B cell (primary cell): ENCODE measurements around the gene C1QTNF7. TPM values are rescaled to one million over a fixed set of nuclear protein-coding genes. Genes with fewer than 3 reads are reported as not detected.

Experiments used
- ATAC-seq: fragments of 200-7000 bp; cut with Tn5 transposase; one replicate; pipeline ENCODE4 v1.10.0; 2021; ENCODE audit warnings: low read depth, mild to moderate bottlenecking, moderate number of reproducible peaks, moderate library complexity
- CTCF ChIA-PET: fragments of 350-600 bp; sonication (Branson Sonifier 250); formaldehyde crosslinking; loops from one replicate; lab custom pipeline; 2021; ENCODE audit warnings: antibody characterized with exemption, inconsistent platforms; lab: Charles Lee
- POLR2A ChIA-PET: fragments of 350-600 bp; sonication (Branson Sonifier 250); formaldehyde crosslinking; loops from one replicate; lab custom pipeline; 2021; ENCODE audit warnings: antibody characterized with exemption; lab: Charles Lee
- DNase-seq: peaks from one replicate; pipeline ENCODE4 v3.0.0; 2013
- H2AFZ ChIP-seq: 2 replicates; pipeline ENCODE4 v1.6.1; 2012; ENCODE audit warnings: mild to moderate bottlenecking, low read depth, low read length; ENCODE audit not compliant: insufficient read depth, poor library complexity, severe bottlenecking
- H3K27ac ChIP-seq, 2 donors: 1 replicate in 1 of 2; 2 replicates in 1 of 2; pipeline ENCODE4 v1.5.1; 2012 to 2013; ENCODE audit warnings: low read length in 2 of 2, mild to moderate bottlenecking in 2 of 2, moderate library complexity in 1 of 2
- H3K27me3 ChIP-seq, 4 experiments: fragments of 200-600 bp in 1 of 4; sonication (generic) in 1 of 4; replicated peaks in 1 of 4; 1 replicate in 2 of 4; 2 replicates in 2 of 4; pipeline versions ENCODE4 v1.6.1 to v1.7.0; 2013 to 2016; ENCODE audit warnings: low read length in 3 of 4, mild to moderate bottlenecking in 2 of 4, mixed read lengths in 1 of 4, moderate library complexity in 1 of 4; ENCODE audit not compliant: insufficient read depth in 4 of 4, control insufficient read depth in 3 of 4; ENCODE audit errors: control extremely low read depth in 1 of 4
- H3K36me3 ChIP-seq, 2 experiments: replicated peaks in 1 of 2; 1 replicate in 1 of 2; 2 replicates in 1 of 2; pipeline versions ENCODE4 v1.6.1 to v1.7.1; 2013; ENCODE audit warnings: low read length in 1 of 2; ENCODE audit not compliant: insufficient read depth in 2 of 2, control insufficient read depth in 1 of 2; ENCODE audit errors: control extremely low read depth in 1 of 2, extremely low read depth in 1 of 2
- H3K4me1 ChIP-seq, 2 donors: fragments of 200-600 bp in 1 of 2; sonication (generic) in 1 of 2; 1 replicate in 1 of 2; 2 replicates in 1 of 2; pipeline versions ENCODE4 v1.5.1 to v1.6.1; 2013 to 2017; ENCODE audit warnings: low read length in 2 of 2; ENCODE audit not compliant: control insufficient read depth in 2 of 2, insufficient read depth in 2 of 2
- H3K4me2 ChIP-seq: replicated peaks from 2 replicates; pipeline ENCODE3; 2012; ENCODE audit warnings: mild to moderate bottlenecking, low read depth, low read length; ENCODE audit not compliant: poor library complexity, severe bottlenecking
- H3K4me3 ChIP-seq, 5 experiments: fragments of 200-600 bp in 1 of 5; sonication (generic) in 1 of 5; 1 replicate in 3 of 5; 2 replicates in 2 of 5; pipeline versions ENCODE4 v1.5.1 to v1.7.0; 2011 to 2016; ENCODE audit warnings: low read length in 4 of 5, mild to moderate bottlenecking in 4 of 5, low read depth in 2 of 5, control low read depth in 1 of 5, moderate library complexity in 1 of 5; ENCODE audit not compliant: insufficient read depth in 1 of 5; ENCODE audit errors: control extremely low read depth in 1 of 5, extremely low read depth in 1 of 5
- H3K79me2 ChIP-seq: fragments of 200-600 bp; sonication (generic); one replicate; pipeline ENCODE4 v1.6.0; 2016; ENCODE audit warnings: low read length; ENCODE audit not compliant: control insufficient read depth, insufficient read depth
- H3K9ac ChIP-seq: fragments of 200-600 bp; sonication (generic); 2 replicates; pipeline ENCODE4 v1.6.1; 2017; ENCODE audit warnings: mild to moderate bottlenecking, low read length, moderate library complexity
- H3K9me3 ChIP-seq, 3 donors: one replicate each; pipeline versions ENCODE4 v1.6.1 to v1.7.1; 2013; ENCODE audit warnings: low read length in 2 of 3; ENCODE audit not compliant: control insufficient read depth in 2 of 3, insufficient read depth in 1 of 3; ENCODE audit errors: control extremely low read depth in 1 of 3
- H4K20me1 ChIP-seq: 2 replicates; pipeline ENCODE4 v1.6.0; 2012; ENCODE audit warnings: mild to moderate bottlenecking, low read length; ENCODE audit not compliant: insufficient read depth, control insufficient read depth, poor library complexity, severe bottlenecking
- H3K27ac Mint-ChIP-seq: one replicate; pipeline ENCODE4 v1.8.0; 2021; ENCODE audit warnings: mixed read lengths
- H3K27me3 Mint-ChIP-seq: one replicate; pipeline ENCODE4 v1.8.0; 2021; ENCODE audit warnings: mixed read lengths
- H3K4me1 Mint-ChIP-seq: one replicate; pipeline ENCODE4 v1.8.0; 2021; ENCODE audit warnings: mixed read lengths
- H3K4me3 Mint-ChIP-seq: one replicate; pipeline ENCODE4 v1.8.0; 2021; ENCODE audit warnings: mixed read lengths
- H3K9me3 Mint-ChIP-seq: one replicate; pipeline ENCODE4 v1.8.0; 2022; ENCODE audit warnings: mixed read lengths; ENCODE audit not compliant: insufficient read depth
- EZH2 ChIP-seq: IDR thresholded peaks from 2 replicates; pipeline ENCODE4 v1.6.1; 2012; ENCODE audit warnings: borderline replicate concordance, low read depth, mild to moderate bottlenecking, moderate library complexity, low read length; ENCODE audit not compliant: insufficient read depth, poor library complexity, severe bottlenecking
- WGBS: methylation state at CpG from one replicate; pipeline ENCODE4 v1.1.5; 2013; ENCODE audit warnings: missing lambda C conversion rate; ENCODE audit not compliant: insufficient coverage; 5-methylcytosine and 5-hydroxymethylcytosine counted together
- intact Hi-C: fragments of 100-400 bp; cut with micrococcal nuclease; formaldehyde crosslinking; loops from one replicate; pipeline ENCODE4 v1.10.0; 2022
- polyA plus RNA-seq: library from polyadenylated mRNA; depleted of rRNA; stranded (reverse); fragments of >200 nt; gene quantifications from 2 replicates; pipeline ENCODE4 v1.2.3, GENCODE V29; 2012
- total RNA-seq, 2 donors: library from RNA; stranded (reverse); fragments of 120-200 nt in 1 of 2; gene quantifications; 1 replicate in 1 of 2; 2 replicates in 1 of 2; pipeline versions ENCODE4 v1.2.3 to v1.2.4, GENCODE V29; 2013 to 2022
- TF ChIP-seq, protein P1 (sequence below): fragments of 200-600 bp; IDR thresholded peaks from one replicate; pipeline ENCODE4 v1.8.0; 2022; ENCODE audit warnings: antibody characterized with exemption, mild to moderate bottlenecking

The C1QTNF7 gene
- total and polyA plus RNA-seq, 2 donors (not counting 1 experiment from before 2014, with no cell fraction given): not detected

- ChIA-PET CTCF (interaction anchor here (1.0 kb wide), 1 partner anchor 17 kb away, joined by 3 read pairs; no protein-coding TSS in a partner anchor), POLR2A (no interaction called here)
- no peaks in the 10 kb centered on the region for H4K20me1 ChIP-seq
- ATAC-seq (no peak), DNase-seq (no peak)
- 100% methylated on average over 1 of the region's 2 CpGs for WGBS
- no peaks in the 10 kb centered on the region for H3K36me3 ChIP-seq
- no peaks in the 10 kb centered on the region for H3K79me2 ChIP-seq
- no peak overlapping the region for H3K4me3 ChIP-seq
- H3K27me3 ChIP-seq: no peaks in the 10 kb centered on the region
- TF ChIP-seq, protein P1, sequence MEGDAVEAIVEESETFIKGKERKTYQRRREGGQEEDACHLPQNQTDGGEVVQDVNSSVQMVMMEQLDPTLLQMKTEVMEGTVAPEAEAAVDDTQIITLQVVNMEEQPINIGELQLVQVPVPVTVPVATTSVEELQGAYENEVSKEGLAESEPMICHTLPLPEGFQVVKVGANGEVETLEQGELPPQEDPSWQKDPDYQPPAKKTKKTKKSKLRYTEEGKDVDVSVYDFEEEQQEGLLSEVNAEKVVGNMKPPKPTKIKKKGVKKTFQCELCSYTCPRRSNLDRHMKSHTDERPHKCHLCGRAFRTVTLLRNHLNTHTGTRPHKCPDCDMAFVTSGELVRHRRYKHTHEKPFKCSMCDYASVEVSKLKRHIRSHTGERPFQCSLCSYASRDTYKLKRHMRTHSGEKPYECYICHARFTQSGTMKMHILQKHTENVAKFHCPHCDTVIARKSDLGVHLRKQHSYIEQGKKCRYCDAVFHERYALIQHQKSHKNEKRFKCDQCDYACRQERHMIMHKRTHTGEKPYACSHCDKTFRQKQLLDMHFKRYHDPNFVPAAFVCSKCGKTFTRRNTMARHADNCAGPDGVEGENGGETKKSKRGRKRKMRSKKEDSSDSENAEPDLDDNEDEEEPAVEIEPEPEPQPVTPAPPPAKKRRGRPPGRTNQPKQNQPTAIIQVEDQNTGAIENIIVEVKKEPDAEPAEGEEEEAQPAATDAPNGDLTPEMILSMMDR: no peak
- TF ChIP-seq EZH2: no peak
- H3K27me3 Mint-ChIP-seq: peaks cover 6% of the 10 kb centered on the region
- H3K4me1 Mint-ChIP-seq: no peaks in the 10 kb centered on the region
- no peak overlapping the region for H2AFZ ChIP-seq
- H3K27ac ChIP-seq: no peak overlapping the region
- no peak overlapping the region for H3K4me2 ChIP-seq
- no peak overlapping the region for H3K9ac ChIP-seq
- no peaks in the 10 kb centered on the region for H3K9me3 ChIP-seq
- no peaks in the 10 kb centered on the region for H3K4me1 ChIP-seq
- no peak overlapping the region for H3K4me3 Mint-ChIP-seq
- no peaks in the 10 kb centered on the region for H3K9me3 Mint-ChIP-seq
- H3K27ac Mint-ChIP-seq: no peak overlapping the region
- intact Hi-C loops: no loop called here
Measured at GRCh38 chr4:15434091-15434490, 6.3 kb downstream of the C1QTNF7 start.

- intact Hi-C loops: no loop called here
- Mint-ChIP-seq H3K4me1 (no peaks in the 10 kb centered on the region), H3K4me3 (no peak overlapping the region), H3K27ac (no peak overlapping the region), H3K27me3 (peaks cover 6% of the 10 kb centered on the region), H3K9me3 (no peaks in the 10 kb centered on the region)
- ChIA-PET POLR2A (no interaction called here), CTCF (interaction anchor here (1.0 kb wide), 1 partner anchor 16 kb away, joined by 3 read pairs; no protein-coding TSS in a partner anchor)
- Histone ChIP-seq H3K36me3 (no peaks in the 10 kb centered on the region), H3K27ac (no peak overlapping the region), H3K27me3 (no peaks in the 10 kb centered on the region), H3K9me3 (no peaks in the 10 kb centered on the region), H3K9ac (no peak overlapping the region), H4K20me1 (no peaks in the 10 kb centered on the region), H3K4me3 (no peak overlapping the region), H3K79me2 (no peaks in the 10 kb centered on the region), H3K4me1 (no peaks in the 10 kb centered on the region), H3K4me2 (no peak overlapping the region), H2AFZ (no peak overlapping the region)
- DNase-seq (no peak), ATAC-seq (no peak)
- WGBS: 92% methylated on average over 2 of the region's 2 CpGs
- no peak for TF ChIP-seq EZH2
- TF ChIP-seq, protein P1: no peak
Measured at GRCh38 chr4:15434676-15435075, 6.8 kb downstream of the C1QTNF7 start.
